Peyer's patch (tissue), 4 donors: ENCODE results near the gene STAU1. TPM values are rescaled to one million over a fixed set of nuclear protein-coding genes. Genes with fewer than 3 reads are reported as not detected.
"Not testable (repeated sequence)": the region's sequence is repeated elsewhere in the genome, so short reads cannot be mapped to it uniquely, and the experiment has no call there.

Source experiments
- DNase-seq, 3 donors: peaks; one replicate each; pipeline ENCODE4 v3.0.0-alpha.2; 2017 to 2019
- H3K27ac ChIP-seq, 4 donors: fragments of 200-600 bp; sonication (generic); one replicate each; pipeline ENCODE4 v1.5.1; 2016 to 2019
- H3K27me3 ChIP-seq, 2 donors: fragments of 200-600 bp; sonication (generic); one replicate each; pipeline ENCODE4 v1.5.1; 2019
- H3K36me3 ChIP-seq, 3 donors: fragments of 200-600 bp; sonication (generic); one replicate each; pipeline ENCODE4 v1.5.1; 2016 to 2019
- H3K4me1 ChIP-seq, 4 donors: fragments of 200-600 bp; sonication (generic); one replicate each; pipeline ENCODE4 v1.5.1; 2016 to 2019
- H3K4me3 ChIP-seq, 4 donors: fragments of 200-600 bp; sonication (generic); 1 replicate in 3 of 4; 2 replicates in 1 of 4; pipeline ENCODE4 v1.5.1; 2016 to 2019; ENCODE audit warnings: mild to moderate bottlenecking in 1 of 4
- H3K9me3 ChIP-seq, 4 donors: fragments of 200-600 bp; sonication (generic); one replicate each; pipeline ENCODE4 v1.5.1; 2016 to 2019; ENCODE audit warnings: mild to moderate bottlenecking in 1 of 4
- CTCF ChIP-seq, 6 experiments: fragments of 450-650 bp in 4 of 6; fragments of 200-600 bp in 2 of 6; sonication (generic) in 1 of 6; IDR thresholded peaks; one replicate each; pipeline ENCODE4 v1.5.1; 2017 to 2019; ENCODE audit warnings: antibody characterized with exemption in 6 of 6, mild to moderate bottlenecking in 3 of 6, moderate library complexity in 1 of 6
- POLR2A ChIP-seq, 2 donors: fragments of 450-650 bp; IDR thresholded peaks; one replicate each; pipeline ENCODE4 v1.5.1; 2017; ENCODE audit warnings: antibody characterized with exemption in 2 of 2, mild to moderate bottlenecking in 2 of 2, moderate library complexity in 2 of 2
- total RNA-seq, 4 donors: library from RNA; depleted of rRNA; stranded (reverse); fragments of >200 nt; gene quantifications; one replicate each; pipeline ENCODE4 v1.1.0, GENCODE V29; 2016

Gene STAU1
- total RNA-seq, 4 donors from 2014 or later, result 58.6 to 82.4 (median 75.2) TPM

GRCh38 chr20:49185071-49185761, 2.9 kb downstream of the STAU1 start:
- peaks cover 0 to 38% (median 5%) of the 10 kb centered on the region in 4 donors for H3K4me1 ChIP-seq
- DNase-seq, result no peak

GRCh38 chr20:49184691-49185070, 3.5 kb downstream of the STAU1 start:
- TF ChIP-seq CTCF (IDR thresholded peaks at IDR 0.05) (no peak), POLR2A (IDR thresholded peaks at IDR 0.05) (no peak)
- H3K9me3 ChIP-seq, result no peaks in the 10 kb centered on the region
- no peaks in the 10 kb centered on the region for H3K36me3 ChIP-seq
- no peak overlapping the region for H3K27ac ChIP-seq
- H3K27me3 ChIP-seq, result no peaks in the 10 kb centered on the region
- H3K4me1 ChIP-seq, result peaks cover 0 to 43% (median 7%) of the 10 kb centered on the region in 4 donors
- no peak for DNase-seq
- no peak overlapping the region for H3K4me3 ChIP-seq

More at GRCh38 chr20:49185071-49185761, 2.9 kb downstream of the STAU1 start:
- no peak overlapping the region for H3K27ac ChIP-seq
- H3K27me3 ChIP-seq, result no peaks in the 10 kb centered on the region
- TF ChIP-seq POLR2A (IDR thresholded peaks at IDR 0.05) (no peak), CTCF (IDR thresholded peaks at IDR 0.05) (no peak)
- H3K4me3 ChIP-seq, result no peak overlapping the region
- no peaks in the 10 kb centered on the region for H3K36me3 ChIP-seq
- H3K9me3 ChIP-seq, result no peaks in the 10 kb centered on the region

- not testable (repeated sequence) for H3K36me3 ChIP-seq
These were observed 4.0 kb downstream of the STAU1 start for GRCh38 chr20:49184084-49184501.

GRCh38 chr20:49183444-49183843, 4.7 kb downstream of the STAU1 start:
- DNase-seq, result no peak
- peaks cover 0 to 43% (median 7%) of the 10 kb centered on the region in 4 donors for H3K4me1 ChIP-seq
- TF ChIP-seq CTCF (IDR thresholded peaks at IDR 0.05) (no peak), POLR2A (IDR thresholded peaks at IDR 0.05) (no peak)

More at GRCh38 chr20:49184084-49184501, 4.0 kb downstream of the STAU1 start:
- not testable (repeated sequence) for H3K27ac ChIP-seq, H3K27me3 ChIP-seq, H3K4me3 ChIP-seq, H3K9me3 ChIP-seq, DNase-seq
- peaks cover 0 to 43% (median 7%) of the 10 kb centered on the region in 4 donors for H3K4me1 ChIP-seq

GRCh38 chr20:49181265-49181877, 6.8 kb downstream of the STAU1 start:
- Histone ChIP-seq H3K36me3 (peaks cover 0 to 12% (median 0%) of the 10 kb centered on the region in 3 donors), H3K4me3 (no peak overlapping the region), H3K27me3 (no peaks in the 10 kb centered on the region), H3K9me3 (no peaks in the 10 kb centered on the region), H3K4me1 (peaks cover 0 to 43% (median 6%) of the 10 kb centered on the region in 4 donors), H3K27ac (no peak overlapping the region)
- no peak for TF ChIP-seq CTCF (IDR thresholded peaks at IDR 0.05)
- no peak for DNase-seq

More at GRCh38 chr20:49183444-49183843, 4.7 kb downstream of the STAU1 start:
- Histone ChIP-seq H3K27ac (no peak overlapping the region), H3K9me3 (no peaks in the 10 kb centered on the region), H3K27me3 (no peaks in the 10 kb centered on the region), H3K36me3 (peaks cover 0 to 1% (median 0%) of the 10 kb centered on the region in 3 donors), H3K4me3 (no peak overlapping the region)
